K562 (cell line): Measurements from ENCODE around the gene MVD. TPM values are rescaled to one million over a fixed set of nuclear protein-coding genes. Genes with fewer than 3 reads are reported as not detected.

Experiments used
- U2AF1 ChIP-seq: fragments of 200-400 bp; formaldehyde crosslinking; optimal IDR thresholded peaks from 2 replicates; pipeline ENCODE3; 2017; ENCODE audit warnings: mild to moderate bottlenecking, low read depth, low read length, moderate library complexity
- polyA plus RNA-seq, 8 experiments: library from polyadenylated mRNA; depleted of rRNA in 4 of 8; stranded (reverse) in 5 of 8; unstranded in 3 of 8; fragments of >200 nt; fragmentation: Nextera tagmentation in 2 of 8; fragmentation: Illumina TruSeq in 1 of 8; extraction: Ambion mirVana in 2 of 8; extraction: Trizol in 1 of 8; gene quantifications; 2 replicates each; pipeline versions ENCODE4 v1.2.1 to v1.2.3, GENCODE V29; 2011 to 2014; ENCODE audit warnings: inconsistent platforms in 1 of 8, missing spikeins in 1 of 8
- total RNA-seq, 7 experiments: library from RNA; depleted of rRNA in 6 of 7; stranded (reverse); fragments of >200 nt in 6 of 7; fragmentation: Illumina TruSeq in 2 of 7; extraction: Trizol in 2 of 7; gene quantifications; 2 replicates each; pipeline versions ENCODE4 v1.2.1 to v1.2.3, GENCODE V29; 2011 to 2021; ENCODE audit warnings: low replicate concordance in 1 of 7
- TF ChIP-seq, protein P1 (sequence below): fragments of 450-650 bp; IDR thresholded peaks from 2 replicates; pipeline ENCODE4 v1.6.1; 2016; ENCODE audit warnings: mild to moderate bottlenecking, moderate library complexity
- TF ChIP-seq, protein P2 (sequence below): fragments of 200-800 bp; sonication (Bioruptor generic); IDR thresholded peaks from 2 replicates; pipeline ENCODE4 v1.6.1; 2016; ENCODE audit warnings: missing genetic modification characterization, missing compliant biosample characterization
- TF ChIP-seq, protein P3 (sequence below): fragments of 250-450 bp; sonication (Bioruptor Pico); IDR thresholded peaks from 2 replicates; pipeline ENCODE4 v1.5.0; 2022; ENCODE audit warnings: mild to moderate bottlenecking

The MVD gene
- total and polyA plus RNA-seq, 9 of the 15 experiments (the other 6 are each of a cell fraction or from before 2014, with no cell fraction given) = 12.2 to 141 (median 45.3) TPM

DNA sequence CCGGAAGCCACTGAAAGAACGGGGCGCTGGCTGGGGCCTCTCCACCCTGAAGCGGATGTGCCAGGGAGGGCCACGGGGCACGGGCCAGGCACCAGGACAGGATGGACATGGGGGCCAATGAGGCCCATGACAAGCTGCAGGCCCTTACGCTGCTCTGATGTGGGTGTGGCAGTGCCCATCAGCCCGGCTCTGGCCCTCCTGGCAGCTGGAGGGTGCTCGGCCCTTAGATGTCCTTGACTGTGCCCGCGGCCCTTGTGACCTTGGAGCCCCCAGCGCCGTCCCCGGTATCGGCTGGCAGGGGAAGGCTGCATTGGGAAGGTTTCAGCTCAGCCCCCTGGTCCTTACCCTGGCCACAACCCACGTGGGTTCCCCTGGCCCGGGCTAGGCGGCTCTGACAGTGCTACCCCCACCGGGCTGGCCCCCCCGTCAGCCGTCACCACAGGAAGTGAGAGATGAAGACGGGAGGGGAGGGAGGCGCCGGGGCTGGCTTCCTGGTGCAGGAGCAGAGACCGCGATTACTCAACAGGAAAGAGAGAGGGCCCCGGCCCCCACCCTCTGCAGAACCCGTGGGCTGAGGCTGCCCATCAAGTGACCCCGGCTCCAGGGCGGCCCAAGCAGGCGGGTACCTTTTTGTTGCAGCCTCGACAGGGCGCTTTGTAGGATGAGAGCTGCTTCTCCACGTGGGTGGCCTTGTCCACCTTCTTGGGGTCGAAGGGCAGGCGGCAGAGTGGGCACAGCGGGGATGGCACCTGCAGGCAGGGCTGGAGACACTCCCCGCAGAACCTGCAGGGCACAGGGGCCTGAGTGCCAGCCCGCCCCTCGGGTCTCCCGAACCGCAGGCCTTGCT, 38.0 kb upstream of the MVD start (continued):
- TF ChIP-seq, protein P1, sequence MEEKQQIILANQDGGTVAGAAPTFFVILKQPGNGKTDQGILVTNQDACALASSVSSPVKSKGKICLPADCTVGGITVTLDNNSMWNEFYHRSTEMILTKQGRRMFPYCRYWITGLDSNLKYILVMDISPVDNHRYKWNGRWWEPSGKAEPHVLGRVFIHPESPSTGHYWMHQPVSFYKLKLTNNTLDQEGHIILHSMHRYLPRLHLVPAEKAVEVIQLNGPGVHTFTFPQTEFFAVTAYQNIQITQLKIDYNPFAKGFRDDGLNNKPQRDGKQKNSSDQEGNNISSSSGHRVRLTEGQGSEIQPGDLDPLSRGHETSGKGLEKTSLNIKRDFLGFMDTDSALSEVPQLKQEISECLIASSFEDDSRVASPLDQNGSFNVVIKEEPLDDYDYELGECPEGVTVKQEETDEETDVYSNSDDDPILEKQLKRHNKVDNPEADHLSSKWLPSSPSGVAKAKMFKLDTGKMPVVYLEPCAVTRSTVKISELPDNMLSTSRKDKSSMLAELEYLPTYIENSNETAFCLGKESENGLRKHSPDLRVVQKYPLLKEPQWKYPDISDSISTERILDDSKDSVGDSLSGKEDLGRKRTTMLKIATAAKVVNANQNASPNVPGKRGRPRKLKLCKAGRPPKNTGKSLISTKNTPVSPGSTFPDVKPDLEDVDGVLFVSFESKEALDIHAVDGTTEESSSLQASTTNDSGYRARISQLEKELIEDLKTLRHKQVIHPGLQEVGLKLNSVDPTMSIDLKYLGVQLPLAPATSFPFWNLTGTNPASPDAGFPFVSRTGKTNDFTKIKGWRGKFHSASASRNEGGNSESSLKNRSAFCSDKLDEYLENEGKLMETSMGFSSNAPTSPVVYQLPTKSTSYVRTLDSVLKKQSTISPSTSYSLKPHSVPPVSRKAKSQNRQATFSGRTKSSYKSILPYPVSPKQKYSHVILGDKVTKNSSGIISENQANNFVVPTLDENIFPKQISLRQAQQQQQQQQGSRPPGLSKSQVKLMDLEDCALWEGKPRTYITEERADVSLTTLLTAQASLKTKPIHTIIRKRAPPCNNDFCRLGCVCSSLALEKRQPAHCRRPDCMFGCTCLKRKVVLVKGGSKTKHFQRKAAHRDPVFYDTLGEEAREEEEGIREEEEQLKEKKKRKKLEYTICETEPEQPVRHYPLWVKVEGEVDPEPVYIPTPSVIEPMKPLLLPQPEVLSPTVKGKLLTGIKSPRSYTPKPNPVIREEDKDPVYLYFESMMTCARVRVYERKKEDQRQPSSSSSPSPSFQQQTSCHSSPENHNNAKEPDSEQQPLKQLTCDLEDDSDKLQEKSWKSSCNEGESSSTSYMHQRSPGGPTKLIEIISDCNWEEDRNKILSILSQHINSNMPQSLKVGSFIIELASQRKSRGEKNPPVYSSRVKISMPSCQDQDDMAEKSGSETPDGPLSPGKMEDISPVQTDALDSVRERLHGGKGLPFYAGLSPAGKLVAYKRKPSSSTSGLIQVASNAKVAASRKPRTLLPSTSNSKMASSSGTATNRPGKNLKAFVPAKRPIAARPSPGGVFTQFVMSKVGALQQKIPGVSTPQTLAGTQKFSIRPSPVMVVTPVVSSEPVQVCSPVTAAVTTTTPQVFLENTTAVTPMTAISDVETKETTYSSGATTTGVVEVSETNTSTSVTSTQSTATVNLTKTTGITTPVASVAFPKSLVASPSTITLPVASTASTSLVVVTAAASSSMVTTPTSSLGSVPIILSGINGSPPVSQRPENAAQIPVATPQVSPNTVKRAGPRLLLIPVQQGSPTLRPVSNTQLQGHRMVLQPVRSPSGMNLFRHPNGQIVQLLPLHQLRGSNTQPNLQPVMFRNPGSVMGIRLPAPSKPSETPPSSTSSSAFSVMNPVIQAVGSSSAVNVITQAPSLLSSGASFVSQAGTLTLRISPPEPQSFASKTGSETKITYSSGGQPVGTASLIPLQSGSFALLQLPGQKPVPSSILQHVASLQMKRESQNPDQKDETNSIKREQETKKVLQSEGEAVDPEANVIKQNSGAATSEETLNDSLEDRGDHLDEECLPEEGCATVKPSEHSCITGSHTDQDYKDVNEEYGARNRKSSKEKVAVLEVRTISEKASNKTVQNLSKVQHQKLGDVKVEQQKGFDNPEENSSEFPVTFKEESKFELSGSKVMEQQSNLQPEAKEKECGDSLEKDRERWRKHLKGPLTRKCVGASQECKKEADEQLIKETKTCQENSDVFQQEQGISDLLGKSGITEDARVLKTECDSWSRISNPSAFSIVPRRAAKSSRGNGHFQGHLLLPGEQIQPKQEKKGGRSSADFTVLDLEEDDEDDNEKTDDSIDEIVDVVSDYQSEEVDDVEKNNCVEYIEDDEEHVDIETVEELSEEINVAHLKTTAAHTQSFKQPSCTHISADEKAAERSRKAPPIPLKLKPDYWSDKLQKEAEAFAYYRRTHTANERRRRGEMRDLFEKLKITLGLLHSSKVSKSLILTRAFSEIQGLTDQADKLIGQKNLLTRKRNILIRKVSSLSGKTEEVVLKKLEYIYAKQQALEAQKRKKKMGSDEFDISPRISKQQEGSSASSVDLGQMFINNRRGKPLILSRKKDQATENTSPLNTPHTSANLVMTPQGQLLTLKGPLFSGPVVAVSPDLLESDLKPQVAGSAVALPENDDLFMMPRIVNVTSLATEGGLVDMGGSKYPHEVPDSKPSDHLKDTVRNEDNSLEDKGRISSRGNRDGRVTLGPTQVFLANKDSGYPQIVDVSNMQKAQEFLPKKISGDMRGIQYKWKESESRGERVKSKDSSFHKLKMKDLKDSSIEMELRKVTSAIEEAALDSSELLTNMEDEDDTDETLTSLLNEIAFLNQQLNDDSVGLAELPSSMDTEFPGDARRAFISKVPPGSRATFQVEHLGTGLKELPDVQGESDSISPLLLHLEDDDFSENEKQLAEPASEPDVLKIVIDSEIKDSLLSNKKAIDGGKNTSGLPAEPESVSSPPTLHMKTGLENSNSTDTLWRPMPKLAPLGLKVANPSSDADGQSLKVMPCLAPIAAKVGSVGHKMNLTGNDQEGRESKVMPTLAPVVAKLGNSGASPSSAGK = no peak
- TF ChIP-seq U2AF1 = no peak
- TF ChIP-seq, protein P2, sequence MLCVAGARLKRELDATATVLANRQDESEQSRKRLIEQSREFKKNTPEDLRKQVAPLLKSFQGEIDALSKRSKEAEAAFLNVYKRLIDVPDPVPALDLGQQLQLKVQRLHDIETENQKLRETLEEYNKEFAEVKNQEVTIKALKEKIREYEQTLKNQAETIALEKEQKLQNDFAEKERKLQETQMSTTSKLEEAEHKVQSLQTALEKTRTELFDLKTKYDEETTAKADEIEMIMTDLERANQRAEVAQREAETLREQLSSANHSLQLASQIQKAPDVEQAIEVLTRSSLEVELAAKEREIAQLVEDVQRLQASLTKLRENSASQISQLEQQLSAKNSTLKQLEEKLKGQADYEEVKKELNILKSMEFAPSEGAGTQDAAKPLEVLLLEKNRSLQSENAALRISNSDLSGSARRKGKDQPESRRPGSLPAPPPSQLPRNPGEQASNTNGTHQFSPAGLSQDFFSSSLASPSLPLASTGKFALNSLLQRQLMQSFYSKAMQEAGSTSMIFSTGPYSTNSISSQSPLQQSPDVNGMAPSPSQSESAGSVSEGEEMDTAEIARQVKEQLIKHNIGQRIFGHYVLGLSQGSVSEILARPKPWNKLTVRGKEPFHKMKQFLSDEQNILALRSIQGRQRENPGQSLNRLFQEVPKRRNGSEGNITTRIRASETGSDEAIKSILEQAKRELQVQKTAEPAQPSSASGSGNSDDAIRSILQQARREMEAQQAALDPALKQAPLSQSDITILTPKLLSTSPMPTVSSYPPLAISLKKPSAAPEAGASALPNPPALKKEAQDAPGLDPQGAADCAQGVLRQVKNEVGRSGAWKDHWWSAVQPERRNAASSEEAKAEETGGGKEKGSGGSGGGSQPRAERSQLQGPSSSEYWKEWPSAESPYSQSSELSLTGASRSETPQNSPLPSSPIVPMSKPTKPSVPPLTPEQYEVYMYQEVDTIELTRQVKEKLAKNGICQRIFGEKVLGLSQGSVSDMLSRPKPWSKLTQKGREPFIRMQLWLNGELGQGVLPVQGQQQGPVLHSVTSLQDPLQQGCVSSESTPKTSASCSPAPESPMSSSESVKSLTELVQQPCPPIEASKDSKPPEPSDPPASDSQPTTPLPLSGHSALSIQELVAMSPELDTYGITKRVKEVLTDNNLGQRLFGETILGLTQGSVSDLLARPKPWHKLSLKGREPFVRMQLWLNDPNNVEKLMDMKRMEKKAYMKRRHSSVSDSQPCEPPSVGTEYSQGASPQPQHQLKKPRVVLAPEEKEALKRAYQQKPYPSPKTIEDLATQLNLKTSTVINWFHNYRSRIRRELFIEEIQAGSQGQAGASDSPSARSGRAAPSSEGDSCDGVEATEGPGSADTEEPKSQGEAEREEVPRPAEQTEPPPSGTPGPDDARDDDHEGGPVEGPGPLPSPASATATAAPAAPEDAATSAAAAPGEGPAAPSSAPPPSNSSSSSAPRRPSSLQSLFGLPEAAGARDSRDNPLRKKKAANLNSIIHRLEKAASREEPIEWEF (CRISPR knock-in tag) = no peak
- TF ChIP-seq, protein P3, sequence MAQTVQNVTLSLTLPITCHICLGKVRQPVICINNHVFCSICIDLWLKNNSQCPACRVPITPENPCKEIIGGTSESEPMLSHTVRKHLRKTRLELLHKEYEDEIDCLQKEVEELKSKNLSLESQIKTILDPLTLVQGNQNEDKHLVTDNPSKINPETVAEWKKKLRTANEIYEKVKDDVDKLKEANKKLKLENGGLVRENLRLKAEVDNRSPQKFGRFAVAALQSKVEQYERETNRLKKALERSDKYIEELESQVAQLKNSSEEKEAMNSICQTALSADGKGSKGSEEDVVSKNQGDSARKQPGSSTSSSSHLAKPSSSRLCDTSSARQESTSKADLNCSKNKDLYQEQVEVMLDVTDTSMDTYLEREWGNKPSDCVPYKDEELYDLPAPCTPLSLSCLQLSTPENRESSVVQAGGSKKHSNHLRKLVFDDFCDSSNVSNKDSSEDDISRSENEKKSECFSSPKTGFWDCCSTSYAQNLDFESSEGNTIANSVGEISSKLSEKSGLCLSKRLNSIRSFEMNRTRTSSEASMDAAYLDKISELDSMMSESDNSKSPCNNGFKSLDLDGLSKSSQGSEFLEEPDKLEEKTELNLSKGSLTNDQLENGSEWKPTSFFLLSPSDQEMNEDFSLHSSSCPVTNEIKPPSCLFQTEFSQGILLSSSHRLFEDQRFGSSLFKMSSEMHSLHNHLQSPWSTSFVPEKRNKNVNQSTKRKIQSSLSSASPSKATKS = no peak
